ENCODE data around the gene MYLK. TPM values are rescaled to one million over a fixed set of nuclear protein-coding genes. Genes with fewer than 3 reads are reported as not detected.

The MYLK gene
- total RNA-seq, 4 donors from 2014 or later = 32.0 to 81.2 (median 61.5) TPM

- Histone ChIP-seq H3K27me3 (no peaks in the 10 kb centered on the region), H3K4me3 (no peak overlapping the region), H3K36me3 (no peaks in the 10 kb centered on the region), H3K27ac (no peak overlapping the region), H3K4me1 (peaks cover 0 to 5% (median 0%) of the 10 kb centered on the region in 4 donors), H3K9me3 (no peaks in the 10 kb centered on the region)
- 68 to 69% methylated on average over 7 of the region's 7 CpGs for WGBS, 2 donors
- no peak for TF ChIP-seq POLR2A (IDR thresholded peaks at IDR 0.05)
- TF ChIP-seq CTCF (IDR thresholded peaks at IDR 0.05) = no peak
- TF ChIP-seq EP300 (IDR thresholded peaks at IDR 0.05) = no peak
- DNase-seq (ENCODE audit: low spot score in 2 of 2) = no peak
Observed at GRCh38 chr3:123767009-123767372, 117.1 kb downstream of the MYLK start.

- Histone ChIP-seq H3K9me3 (no peaks in the 10 kb centered on the region), H3K27me3 (no peaks in the 10 kb centered on the region), H3K4me3 (no peak overlapping the region), H3K27ac (no peak overlapping the region), H3K4me1 (peaks cover 0 to 5% (median 0%) of the 10 kb centered on the region in 4 donors), H3K36me3 (no peaks in the 10 kb centered on the region)
- 61 to 65% methylated on average over 11 to 13 of the region's 13 CpGs for WGBS, 2 donors
- TF ChIP-seq EP300 (IDR thresholded peaks at IDR 0.05) = no peak
- no peak for TF ChIP-seq POLR2A (IDR thresholded peaks at IDR 0.05)
- no peak for TF ChIP-seq CTCF (IDR thresholded peaks at IDR 0.05)
- no peak for DNase-seq (ENCODE audit: low spot score in 2 of 2)
Observed at GRCh38 chr3:123766193-123767008, 117.7 kb downstream of the MYLK start.

GRCh38 chr3:123765475-123766128 lies 118.5 kb downstream of the MYLK start:
- Histone ChIP-seq H3K4me3 (no peak overlapping the region), H3K27ac (no peak overlapping the region), H3K27me3 (no peaks in the 10 kb centered on the region), H3K4me1 (peaks cover 0 to 5% (median 0%) of the 10 kb centered on the region in 4 donors), H3K36me3 (no peaks in the 10 kb centered on the region), H3K9me3 (no peaks in the 10 kb centered on the region)
- no peak for DNase-seq (ENCODE audit: low spot score in 2 of 2)
- no peak for TF ChIP-seq POLR2A (IDR thresholded peaks at IDR 0.05)
- no peak for TF ChIP-seq CTCF (IDR thresholded peaks at IDR 0.05)
- TF ChIP-seq EP300 (IDR thresholded peaks at IDR 0.05) = no peak
- WGBS, 2 donors = 88% methylated on average over 4 of the region's 4 CpGs

GRCh38 chr3:123764647-123765046 lies 119.5 kb downstream of the MYLK start:
- 90 to 96% methylated on average over 8 of the region's 8 CpGs for WGBS, 2 donors
- no peak for DNase-seq (ENCODE audit: low spot score in 2 of 2)
- Histone ChIP-seq H3K27ac (no peak overlapping the region), H3K4me1 (peaks cover 0 to 5% (median 0%) of the 10 kb centered on the region in 4 donors), H3K36me3 (no peaks in the 10 kb centered on the region), H3K9me3 (no peaks in the 10 kb centered on the region), H3K4me3 (no peak overlapping the region), H3K27me3 (no peaks in the 10 kb centered on the region)
- TF ChIP-seq EP300 (IDR thresholded peaks at IDR 0.05) (no peak), CTCF (IDR thresholded peaks at IDR 0.05) (no peak), POLR2A (IDR thresholded peaks at IDR 0.05) (no peak)

- no peaks in the 10 kb centered on the region for H3K27me3 ChIP-seq
- no peaks in the 10 kb centered on the region for H3K36me3 ChIP-seq
- no peak overlapping the region for H3K27ac ChIP-seq
- H3K4me1 ChIP-seq = peaks cover 0 to 15% (median 0%) of the 10 kb centered on the region in 4 donors
- TF ChIP-seq EP300 (IDR thresholded peaks at IDR 0.05) = no peak
- TF ChIP-seq POLR2A (IDR thresholded peaks at IDR 0.05) = no peak
- no peak for TF ChIP-seq CTCF (IDR thresholded peaks at IDR 0.05)
- no peaks in the 10 kb centered on the region for H3K9me3 ChIP-seq
- H3K4me3 ChIP-seq = no peak overlapping the region
- DNase-seq (ENCODE audit: low spot score in 2 of 2) = no peak
- 69 to 71% methylated on average over 2 of the region's 2 CpGs for WGBS, 2 donors
Observed at GRCh38 chr3:123762805-123763204, 121.3 kb downstream of the MYLK start.

Measured in tibial nerve (tissue), 4 donors.